K562 (cell line): Measurements from ENCODE around the gene KLHL22. TPM values are rescaled to one million over a fixed set of nuclear protein-coding genes. Genes with fewer than 3 reads are reported as not detected.
A peak's percentile ranks its signal among the peaks of the same experiment; 100 is the strongest.

Experiments used
- ATF3 ChIP-seq, 2 experiments: fragments of 450-650 bp in 1 of 2; sonication (generic) in 1 of 2; formaldehyde crosslinking in 1 of 2; IDR thresholded peaks in 1 of 2; conservative IDR thresholded peaks in 1 of 2; 2 replicates each; pipeline versions ENCODE4 v1.6.1 to v1.8.1; 2016 to 2023; ENCODE audit warnings: mild to moderate bottlenecking in 2 of 2, moderate library complexity in 2 of 2, inconsistent platforms in 1 of 2, missing genetic modification reagents in 1 of 2
- FOXA3 ChIP-seq, 2 experiments: fragments of 450-650 bp in 1 of 2; sonication (generic) in 1 of 2; formaldehyde crosslinking; IDR thresholded peaks in 1 of 2; conservative IDR thresholded peaks in 1 of 2; 2 replicates each; pipeline versions ENCODE4 v1.4.0 to v1.8.0; 2020 to 2022; ENCODE audit warnings: mild to moderate bottlenecking in 2 of 2, missing genetic modification reagents in 1 of 2
- KLF10 ChIP-seq: fragments of 250-450 bp; sonication (Bioruptor Pico); IDR thresholded peaks from 2 replicates; pipeline ENCODE4 v1.6.1; 2021; ENCODE audit warnings: matching md5 sums
- MEF2A ChIP-seq: IDR thresholded peaks from 2 replicates; pipeline ENCODE4 v1.6.1; 2011; ENCODE audit warnings: low read depth, mild to moderate bottlenecking, low read length, moderate library complexity; ENCODE audit not compliant: control insufficient read depth
- PRMT5 ChIP-seq: sonication (generic); formaldehyde crosslinking; IDR thresholded peaks from 2 replicates; pipeline ENCODE4 v1.5.0; 2020; ENCODE audit warnings: missing genetic modification reagents
- RFX7 ChIP-seq: fragments of 250-450 bp; sonication (Bioruptor Pico); IDR thresholded peaks from 2 replicates; pipeline ENCODE4 v1.5.1; 2021; ENCODE audit warnings: mild to moderate bottlenecking
- SFPQ ChIP-seq: fragments of 200-400 bp; formaldehyde crosslinking; IDR thresholded peaks from 2 replicates; pipeline ENCODE4 v1.6.1; 2017; ENCODE audit warnings: mild to moderate bottlenecking, low read depth, low read length, moderate library complexity
- SPI1 ChIP-seq: IDR thresholded peaks from 2 replicates; pipeline ENCODE4 v1.6.1; 2011; ENCODE audit warnings: low read depth, low read length, control low read depth, borderline replicate concordance
- STAG1 ChIP-seq: sonication (generic); formaldehyde crosslinking; IDR thresholded peaks from 2 replicates; pipeline ENCODE4 v1.5.0; 2020; ENCODE audit warnings: missing genetic modification reagents, borderline replicate concordance
- ZNF124 ChIP-seq: sonication (generic); formaldehyde crosslinking; IDR thresholded peaks from 2 replicates; pipeline ENCODE4 v1.8.1; 2022; ENCODE audit warnings: missing genetic modification reagents
- polyA plus RNA-seq, 8 experiments: library from polyadenylated mRNA; depleted of rRNA in 4 of 8; stranded (reverse) in 5 of 8; unstranded in 3 of 8; fragments of >200 nt; fragmentation: Nextera tagmentation in 2 of 8; fragmentation: Illumina TruSeq in 1 of 8; extraction: Ambion mirVana in 2 of 8; extraction: Trizol in 1 of 8; gene quantifications; 2 replicates each; pipeline versions ENCODE4 v1.2.1 to v1.2.3, GENCODE V29; 2011 to 2014; ENCODE audit warnings: inconsistent platforms in 1 of 8, missing spikeins in 1 of 8
- total RNA-seq, 7 experiments: library from RNA; depleted of rRNA in 6 of 7; stranded (reverse); fragments of >200 nt in 6 of 7; fragmentation: Illumina TruSeq in 2 of 7; extraction: Trizol in 2 of 7; gene quantifications; 2 replicates each; pipeline versions ENCODE4 v1.2.1 to v1.2.3, GENCODE V29; 2011 to 2021; ENCODE audit warnings: low replicate concordance in 1 of 7
- TF ChIP-seq, protein P1 (sequence below): fragments of 250-450 bp; sonication (Bioruptor Pico); IDR thresholded peaks from 2 replicates; pipeline ENCODE4 v1.8.0; 2021; ENCODE audit warnings: moderate library complexity, mild to moderate bottlenecking, inconsistent platforms
- TF ChIP-seq, protein P2 (sequence below): conservative IDR thresholded peaks from 2 replicates; pipeline ENCODE4 v1.6.1; 2011; ENCODE audit warnings: low read depth, mild to moderate bottlenecking, low read length; ENCODE audit not compliant: control insufficient read depth
- TF ChIP-seq, protein P3 (sequence below): fragments of 250-450 bp; sonication (Bioruptor Pico); IDR thresholded peaks from 2 replicates; pipeline ENCODE4 v1.4.0; 2020; ENCODE audit warnings: borderline replicate concordance
- TF ChIP-seq, protein P4 (sequence below), 2 experiments: fragments of 250-450 bp in 1 of 2; fragments of 450-650 bp in 1 of 2; sonication (Bioruptor Pico) in 1 of 2; IDR thresholded peaks; 2 replicates each; pipeline versions ENCODE4 v1.6.1 to v1.8.0; 2016 to 2021; ENCODE audit warnings: mild to moderate bottlenecking in 2 of 2, moderate library complexity in 2 of 2, missing compliant biosample characterization in 1 of 2, missing genetic modification characterization in 1 of 2

Gene KLHL22
- total and polyA plus RNA-seq, 9 of the 15 experiments (the other 6 are each of a cell fraction or from before 2014, with no cell fraction given) = 1.3 to 25.6 (median 15.2) TPM

- no peak for TF ChIP-seq RFX7 (CRISPR knock-in tag)
- TF ChIP-seq KLF10 (CRISPR knock-in tag) = no peak
- TF ChIP-seq STAG1 (CRISPR knock-in tag) = peak; percentile 32; the same call in 1 of the 2 replicates
- TF ChIP-seq, protein P1, sequence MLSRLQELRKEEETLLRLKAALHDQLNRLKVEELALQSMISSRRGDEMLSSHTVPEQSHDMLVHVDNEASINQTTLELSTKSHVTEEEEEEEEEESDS = no peak
- TF ChIP-seq, protein P2, sequence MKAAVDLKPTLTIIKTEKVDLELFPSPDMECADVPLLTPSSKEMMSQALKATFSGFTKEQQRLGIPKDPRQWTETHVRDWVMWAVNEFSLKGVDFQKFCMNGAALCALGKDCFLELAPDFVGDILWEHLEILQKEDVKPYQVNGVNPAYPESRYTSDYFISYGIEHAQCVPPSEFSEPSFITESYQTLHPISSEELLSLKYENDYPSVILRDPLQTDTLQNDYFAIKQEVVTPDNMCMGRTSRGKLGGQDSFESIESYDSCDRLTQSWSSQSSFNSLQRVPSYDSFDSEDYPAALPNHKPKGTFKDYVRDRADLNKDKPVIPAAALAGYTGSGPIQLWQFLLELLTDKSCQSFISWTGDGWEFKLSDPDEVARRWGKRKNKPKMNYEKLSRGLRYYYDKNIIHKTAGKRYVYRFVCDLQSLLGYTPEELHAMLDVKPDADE = 0 out of 2 replicates have a peak, but pooled peaks have one; percentile 42
- TF ChIP-seq ZNF124 (CRISPR knock-in tag) = 0 out of 2 replicates have a peak, but pooled peaks have one; percentile 19
- peak; percentile 46; the same call in 1 of the 2 replicates for TF ChIP-seq SPI1
- TF ChIP-seq PRMT5 = peak; percentile 21; the same call in 1 of the 2 replicates
- TF ChIP-seq MEF2A = no peak
- peak in 1 of 2 experiments; percentile 77; a peak in 1 of 4 replicates for TF ChIP-seq FOXA3 (CRISPR knock-in tag; conservative IDR thresholded peaks at IDR 0.05 in 1 of 2, IDR thresholded peaks at IDR 0.05 in 1 of 2)
- TF ChIP-seq SFPQ = no peak
- TF ChIP-seq, protein P3, sequence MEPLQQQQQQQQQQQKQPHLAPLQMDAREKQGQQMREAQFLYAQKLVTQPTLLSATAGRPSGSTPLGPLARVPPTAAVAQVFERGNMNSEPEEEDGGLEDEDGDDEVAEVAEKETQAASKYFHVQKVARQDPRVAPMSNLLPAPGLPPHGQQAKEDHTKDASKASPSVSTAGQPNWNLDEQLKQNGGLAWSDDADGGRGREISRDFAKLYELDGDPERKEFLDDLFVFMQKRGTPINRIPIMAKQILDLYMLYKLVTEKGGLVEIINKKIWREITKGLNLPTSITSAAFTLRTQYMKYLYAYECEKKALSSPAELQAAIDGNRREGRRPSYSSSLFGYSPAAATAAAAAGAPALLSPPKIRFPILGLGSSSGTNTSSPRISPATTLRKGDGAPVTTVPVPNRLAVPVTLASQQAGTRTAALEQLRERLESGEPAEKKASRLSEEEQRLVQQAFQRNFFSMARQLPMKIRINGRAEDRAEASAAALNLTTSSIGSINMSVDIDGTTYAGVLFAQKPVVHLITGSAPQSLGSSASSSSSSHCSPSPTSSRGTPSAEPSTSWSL = no peak
- TF ChIP-seq ATF3 (IDR thresholded peaks at IDR 0.05) = peak; percentile 77
- TF ChIP-seq ATF3 (CRISPR knock-in tag; conservative IDR thresholded peaks at IDR 0.05) = 0 out of 2 replicates have a peak, but pooled peaks have one; percentile 4
- TF ChIP-seq, protein P4, sequence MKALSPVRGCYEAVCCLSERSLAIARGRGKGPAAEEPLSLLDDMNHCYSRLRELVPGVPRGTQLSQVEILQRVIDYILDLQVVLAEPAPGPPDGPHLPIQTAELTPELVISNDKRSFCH (CRISPR knock-in tag; IDR thresholded peaks at IDR 0.05) = no peak
- TF ChIP-seq, protein P4 (tag; IDR thresholded peaks at IDR 0.05) = peak; percentile 23; the same call in 1 of the 2 replicates
Measured at GRCh38 chr22:20441631-20442484, 53.7 kb downstream of the KLHL22 start (continued).
